Kidney epithelial cell (primary cell): ENCODE results near the gene PRELID1. TPM values are rescaled to one million over a fixed set of nuclear protein-coding genes. Genes with fewer than 3 reads are reported as not detected.

ENCODE experiments used
- DNase-seq: peaks from one replicate; pipeline ENCODE4 v3.0.0-alpha.2; 2010; ENCODE audit warnings: low read depth
- H3K27me3 ChIP-seq: 2 replicates; pipeline ENCODE4 v1.6.0; 2011; ENCODE audit warnings: low read length; ENCODE audit not compliant: control insufficient read depth, insufficient read depth
- H3K36me3 ChIP-seq: 2 replicates; pipeline ENCODE4 v1.5.1; 2011; ENCODE audit warnings: low read length; ENCODE audit not compliant: control insufficient read depth, insufficient read depth
- H3K4me3 ChIP-seq: 2 replicates; pipeline ENCODE4 v1.5.1; 2011; ENCODE audit warnings: low read depth, mild to moderate bottlenecking, control low read depth, low read length
- total RNA-seq: library from RNA; depleted of rRNA; stranded (reverse); fragments of >200 nt; gene quantifications from 2 replicates; pipeline ENCODE4 v1.2.3, GENCODE V29; 2015
- TF ChIP-seq, protein P1 (sequence below): IDR thresholded peaks from 2 replicates; pipeline ENCODE4 v1.5.1; 2011; ENCODE audit warnings: mild to moderate bottlenecking, moderate library complexity, low read length, control low read depth, inconsistent platforms; ENCODE audit not compliant: insufficient read depth, poor library complexity, severe bottlenecking

The PRELID1 gene
- total RNA-seq, 1 donor from 2014 or later: 178 TPM

GRCh38 chr5:177349362-177349647 lies 45.7 kb downstream of the PRELID1 start:
- H3K36me3 ChIP-seq: no peaks in the 10 kb centered on the region

GRCh38 chr5:177349762-177350161 lies 46.2 kb downstream of the PRELID1 start:
- Histone ChIP-seq H3K4me3 (no peak overlapping the region), H3K27me3 (no peaks in the 10 kb centered on the region), H3K36me3 (no peaks in the 10 kb centered on the region)
- TF ChIP-seq, protein P1, sequence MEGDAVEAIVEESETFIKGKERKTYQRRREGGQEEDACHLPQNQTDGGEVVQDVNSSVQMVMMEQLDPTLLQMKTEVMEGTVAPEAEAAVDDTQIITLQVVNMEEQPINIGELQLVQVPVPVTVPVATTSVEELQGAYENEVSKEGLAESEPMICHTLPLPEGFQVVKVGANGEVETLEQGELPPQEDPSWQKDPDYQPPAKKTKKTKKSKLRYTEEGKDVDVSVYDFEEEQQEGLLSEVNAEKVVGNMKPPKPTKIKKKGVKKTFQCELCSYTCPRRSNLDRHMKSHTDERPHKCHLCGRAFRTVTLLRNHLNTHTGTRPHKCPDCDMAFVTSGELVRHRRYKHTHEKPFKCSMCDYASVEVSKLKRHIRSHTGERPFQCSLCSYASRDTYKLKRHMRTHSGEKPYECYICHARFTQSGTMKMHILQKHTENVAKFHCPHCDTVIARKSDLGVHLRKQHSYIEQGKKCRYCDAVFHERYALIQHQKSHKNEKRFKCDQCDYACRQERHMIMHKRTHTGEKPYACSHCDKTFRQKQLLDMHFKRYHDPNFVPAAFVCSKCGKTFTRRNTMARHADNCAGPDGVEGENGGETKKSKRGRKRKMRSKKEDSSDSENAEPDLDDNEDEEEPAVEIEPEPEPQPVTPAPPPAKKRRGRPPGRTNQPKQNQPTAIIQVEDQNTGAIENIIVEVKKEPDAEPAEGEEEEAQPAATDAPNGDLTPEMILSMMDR: no peak
- no peak for DNase-seq

More at GRCh38 chr5:177349362-177349647, 45.7 kb downstream of the PRELID1 start:
- TF ChIP-seq, protein P1: no peak
- Histone ChIP-seq H3K27me3 (no peaks in the 10 kb centered on the region), H3K4me3 (no peak overlapping the region)
- no peak for DNase-seq

DNA sequence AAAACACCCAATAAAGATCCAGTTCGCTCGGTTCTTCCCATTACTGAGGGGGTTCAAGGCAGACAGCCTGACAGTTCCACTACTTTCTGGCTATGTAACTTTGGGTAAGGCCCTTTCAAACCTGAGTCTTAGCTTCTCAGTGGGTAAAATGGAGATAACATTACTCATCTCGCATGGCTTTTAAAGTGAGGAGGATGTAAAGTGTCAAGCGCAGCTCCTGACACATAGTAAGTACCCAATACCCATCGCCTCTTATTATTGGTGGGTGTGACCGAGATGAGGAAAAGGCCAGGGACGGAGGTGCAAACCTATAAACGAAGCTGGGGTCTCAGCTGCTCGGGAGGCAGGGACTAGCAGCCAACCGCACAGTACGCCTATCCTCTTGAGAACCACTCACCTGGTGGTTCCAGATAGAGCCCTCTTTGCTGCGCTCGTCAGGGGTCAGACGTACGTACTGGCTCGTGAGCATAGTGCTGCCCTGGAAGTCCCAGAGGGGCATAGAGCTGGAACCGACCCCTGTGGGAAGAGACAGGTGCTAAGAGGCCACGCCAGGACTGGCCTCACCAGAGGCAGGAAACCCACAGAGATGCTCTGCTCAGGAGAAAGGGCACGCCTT lies 47.3 kb downstream of the PRELID1 start:
- peak overlapping the region; percentile 85 for H3K4me3 ChIP-seq
- H3K36me3 ChIP-seq: no peaks in the 10 kb centered on the region
- TF ChIP-seq, protein P1: no peak
- no peaks in the 10 kb centered on the region for H3K27me3 ChIP-seq
- DNase-seq: no peak

GRCh38 chr5:177351392-177352329 lies 48.1 kb downstream of the PRELID1 start, which contains the start of gene LMAN2:
Gene LMAN2, minus strand, starts transcription at chr5:177351668. Its CDS starts 21 bp downstream, at chr5:177351647.
- TF ChIP-seq, protein P1: no peak
- Histone ChIP-seq H3K36me3 (no peaks in the 10 kb centered on the region), H3K4me3 (peak within 1 kb of the TSS; percentile 85), H3K27me3 (no peaks in the 10 kb centered on the region)
- DNase-seq: peak; percentile 71

- peaks cover 2% of the 10 kb centered on the region for H3K27me3 ChIP-seq
- TF ChIP-seq, protein P1: no peak
- H3K4me3 ChIP-seq: no peak overlapping the region
- H3K36me3 ChIP-seq: no peaks in the 10 kb centered on the region
- DNase-seq: no peak
Observed at GRCh38 chr5:177353093-177353492, 49.5 kb downstream of the PRELID1 start.
